GM12878 (cell line): ENCODE data around the gene PTPRD. TPM values are rescaled to one million over a fixed set of nuclear protein-coding genes. Genes with fewer than 3 reads are reported as not detected.

Experiments
- ATAC-seq: fragments of 200-7000 bp; cut with Tn5 transposase; 3 replicates; pipeline ENCODE4 v1.9.1; 2020; ENCODE audit warnings: mild to moderate bottlenecking, moderate library complexity
- BruUV-seq: library from RNA; stranded (reverse); fragments of 400-500 nt; replicated peaks from 2 replicates; lab custom pipeline; 2021; lab: Mats Ljungman, UMichigan
- CTCF ChIA-PET: fragments of 300-600 bp; sonication (Branson Sonifier 250); formaldehyde crosslinking; extraction: SDS; loops from one replicate; lab custom pipeline; 2021; ENCODE audit warnings: inconsistent platforms; lab: Yijun Ruan, JAX
- POLR2A ChIA-PET: fragments of 350-600 bp; formaldehyde crosslinking; extraction: SDS; loops from one replicate; lab custom pipeline; 2021; ENCODE audit warnings: inconsistent platforms; lab: Charles Lee
- RAD21 ChIA-PET: fragments of 300-600 bp; sonication (Branson Sonifier 250); formaldehyde crosslinking; loops from one replicate; lab custom pipeline; 2023; ENCODE audit warnings: antibody characterized with exemption; ENCODE audit not compliant: unreplicated experiment; lab: Charles Lee
- SMC1A ChIA-PET: fragments of 300-600 bp; sonication (Branson Sonifier 250); formaldehyde crosslinking; loops from one replicate; lab custom pipeline; 2023; ENCODE audit not compliant: unreplicated experiment, uncharacterized antibody; lab: Charles Lee
- DNase-seq: peaks from one replicate; pipeline ENCODE4 v3.0.0-alpha.2; 2011; ENCODE audit warnings: low read depth, low spot score
- FAIRE-seq: peaks from 3 replicates; lab custom pipeline; 2011; peaks lifted over from hg19 to GRCh38; lab: Jason Lieb, UNC
- H2AFZ ChIP-seq: 2 replicates; pipeline ENCODE4 v1.6.0; 2011; ENCODE audit warnings: low read depth, low read length, control low read depth; ENCODE audit not compliant: control insufficient read depth
- H3K27ac ChIP-seq: 2 replicates; pipeline ENCODE4 v1.5.1; 2011; ENCODE audit warnings: control low read depth; ENCODE audit not compliant: control insufficient read depth, insufficient read depth
- H3K27me3 ChIP-seq, 2 experiments: replicated peaks in 1 of 2; 2 replicates each; pipeline versions ENCODE4 v1.6.0 to v1.6.1; 2011; ENCODE audit warnings: low read length in 1 of 2; ENCODE audit not compliant: control insufficient read depth in 2 of 2, insufficient read depth in 2 of 2
- H3K36me3 ChIP-seq, 2 experiments: 2 replicates each; pipeline ENCODE4 v1.5.1; 2011; ENCODE audit warnings: low read length in 1 of 2; ENCODE audit not compliant: control insufficient read depth in 2 of 2, insufficient read depth in 2 of 2
- H3K4me1 ChIP-seq: 2 replicates; pipeline ENCODE4 v1.6.1; 2011; ENCODE audit warnings: mild to moderate bottlenecking, low read length, moderate library complexity, mixed read lengths; ENCODE audit not compliant: control insufficient read depth, insufficient read depth
- H3K4me2 ChIP-seq: 2 replicates; pipeline ENCODE4 v1.6.0; 2011; ENCODE audit warnings: control low read depth; ENCODE audit not compliant: control insufficient read depth, insufficient read depth
- H3K4me3 ChIP-seq: fragments of 200-600 bp; sonication (generic); 2 replicates; pipeline ENCODE4 v1.5.1; 2016
- H3K79me2 ChIP-seq: 2 replicates; pipeline ENCODE4 v1.6.0; 2011; ENCODE audit warnings: low read length; ENCODE audit not compliant: control insufficient read depth, insufficient read depth
- H3K9ac ChIP-seq: 2 replicates; pipeline ENCODE4 v1.8.0; 2011; ENCODE audit warnings: low read length, control low read depth, mixed read lengths; ENCODE audit not compliant: control insufficient read depth, insufficient read depth
- H3K9me3 ChIP-seq: replicated peaks from 3 replicates; pipeline ENCODE4 v1.5.1; 2011; ENCODE audit warnings: mild to moderate bottlenecking, low read length; ENCODE audit not compliant: control insufficient read depth, insufficient read depth
- H4K20me1 ChIP-seq: 2 replicates; pipeline ENCODE4 v1.6.0; 2011; ENCODE audit not compliant: control insufficient read depth, insufficient read depth
- BCL11A ChIP-seq: IDR thresholded peaks from 2 replicates; pipeline ENCODE4 v1.6.1; 2011; ENCODE audit warnings: low read depth, low read length
- CEBPZ ChIP-seq: fragments of 150-350 bp; IDR thresholded peaks from 2 replicates; pipeline ENCODE4 v1.6.1; 2016; ENCODE audit warnings: low read depth, low read length
- CREM ChIP-seq: IDR thresholded peaks from 2 replicates; pipeline ENCODE4 v1.6.1; 2014; ENCODE audit warnings: antibody characterized with exemption, low read depth
- ELK1 ChIP-seq: IDR thresholded peaks from 2 replicates; pipeline ENCODE4 v1.6.1; 2012; ENCODE audit warnings: low read depth, low read length, improper control_type of control experiment
- GABPA ChIP-seq: IDR thresholded peaks from 2 replicates; pipeline ENCODE4 v1.6.1; 2014; ENCODE audit warnings: antibody characterized with exemption, low read depth, mild to moderate bottlenecking, inconsistent platforms
- IRF5 ChIP-seq: fragments of 450-650 bp; IDR thresholded peaks from 2 replicates; pipeline ENCODE4 v1.6.1; 2017; ENCODE audit warnings: borderline replicate concordance
- NBN ChIP-seq: fragments of 450-650 bp; IDR thresholded peaks from 2 replicates; pipeline ENCODE4 v1.6.1; 2016
- NFIC ChIP-seq: IDR thresholded peaks from 2 replicates; pipeline ENCODE4 v1.6.1; 2012; ENCODE audit warnings: low read depth, mild to moderate bottlenecking, inconsistent platforms, low read length, moderate library complexity
- NFXL1 ChIP-seq: fragments of 450-650 bp; IDR thresholded peaks from 2 replicates; pipeline ENCODE4 v1.6.1; 2017; ENCODE audit warnings: antibody characterized with exemption, mild to moderate bottlenecking, borderline replicate concordance
- PBX3 ChIP-seq: IDR thresholded peaks from 2 replicates; pipeline ENCODE4 v1.6.1; 2011; ENCODE audit warnings: mild to moderate bottlenecking, low read depth, low read length, moderate library complexity; ENCODE audit not compliant: insufficient replicate concordance
- RB1 ChIP-seq: fragments of 450-650 bp; formaldehyde crosslinking; IDR thresholded peaks from 2 replicates; pipeline ENCODE4 v1.6.1; 2017; ENCODE audit warnings: mild to moderate bottlenecking, borderline replicate concordance
- RBBP5 ChIP-seq: fragments of 200-600 bp; sonication (generic); conservative IDR thresholded peaks from 2 replicates; pipeline ENCODE4 v1.6.1; 2016
- RELB ChIP-seq: fragments of 450-650 bp; IDR thresholded peaks from 2 replicates; pipeline ENCODE4 v1.6.1; 2017; ENCODE audit warnings: low read depth, mild to moderate bottlenecking, moderate library complexity
- TCF12 ChIP-seq: IDR thresholded peaks from 2 replicates; pipeline ENCODE4 v1.6.1; 2011; ENCODE audit warnings: low read depth, mild to moderate bottlenecking, low read length
- ZBTB33 ChIP-seq: fragments of 450-650 bp; IDR thresholded peaks from 2 replicates; pipeline ENCODE4 v1.6.1; 2017; ENCODE audit warnings: mild to moderate bottlenecking
- WGBS: methylation state at CpG from one replicate; pipeline ENCODE4 v1.1.6; 2016; ENCODE audit warnings: low lambda C conversion rate; ENCODE audit not compliant: insufficient replicate concordance, insufficient coverage; ENCODE audit errors: missing lambda C conversion rate; 5-methylcytosine and 5-hydroxymethylcytosine counted together
- in situ Hi-C: fragments of 300-500 bp; cut with MboI; formaldehyde crosslinking; loops from 9 replicates; pipeline ENCODE4 v1.14.3; 2018; ENCODE audit warnings: mixed read lengths
- intact Hi-C: fragments of 100-400 bp; cut with micrococcal nuclease; formaldehyde crosslinking; loops from one replicate; pipeline ENCODE4 v1.14.2; 2022; ENCODE audit not compliant: unreplicated experiment
- polyA plus RNA-seq, 11 experiments: library from polyadenylated mRNA; depleted of rRNA in 4 of 11; unstranded in 6 of 11; stranded (reverse) in 5 of 11; fragments of >200 nt; fragmentation: Nextera tagmentation in 4 of 11; fragmentation: Illumina TruSeq in 1 of 11; extraction: Ambion mirVana in 4 of 11; extraction: Trizol in 1 of 11; gene quantifications; 1 replicate in 1 of 11; 2 replicates in 10 of 11; pipeline versions ENCODE4 v1.2.1 to v1.2.3, GENCODE V29; 2011 to 2016; ENCODE audit warnings: inconsistent platforms in 2 of 11, missing spikeins in 2 of 11, low read depth in 1 of 11
- total RNA-seq, 4 experiments: library from RNA; depleted of rRNA in 3 of 4; stranded (reverse); fragments of >200 nt in 3 of 4; fragmentation: Illumina TruSeq in 1 of 4; extraction: Trizol in 1 of 4; gene quantifications; 2 replicates each; pipeline versions ENCODE4 v1.2.1 to v1.2.3, GENCODE V29; 2013 to 2021

The PTPRD gene
- total and polyA plus RNA-seq, 10 of the 15 experiments (the other 5 are each of a cell fraction or from before 2014, with no cell fraction given) = under 0.01 to 0.05 (median 0.01) TPM; not detected in 7

GRCh38 chr9:8649807-8650206, 1963.0 kb downstream of the PTPRD start:
- DNase-seq (no peak), FAIRE-seq (no peak), ATAC-seq (no peak)
- H3K4me2 ChIP-seq = no peak overlapping the region
- H3K4me1 ChIP-seq = no peaks in the 10 kb centered on the region
- H4K20me1 ChIP-seq = no peaks in the 10 kb centered on the region
- H3K4me3 ChIP-seq = no peak overlapping the region
- BruUV-seq = no TSS peak
- H3K9me3 ChIP-seq = no peaks in the 10 kb centered on the region
- no peak overlapping the region for H3K9ac ChIP-seq
- no peak overlapping the region for H3K27ac ChIP-seq
- H3K79me2 ChIP-seq = no peaks in the 10 kb centered on the region
- ChIA-PET RAD21 (no interaction called here), CTCF (no interaction called here), POLR2A (no interaction called here), SMC1A (no interaction called here)
- no peaks in the 10 kb centered on the region for H3K27me3 ChIP-seq
- H2AFZ ChIP-seq = no peak overlapping the region
- WGBS = 35% methylated on average over 4 of the region's 4 CpGs
- in situ Hi-C loops (no loop called here), intact Hi-C loops (no loop called here)
- H3K36me3 ChIP-seq = no peaks in the 10 kb centered on the region
- TF ChIP-seq NFIC (no peak), BCL11A (no peak), TCF12 (no peak), NBN (no peak), CREM (no peak), GABPA (no peak), NFXL1 (no peak), RELB (no peak), RB1 (no peak), IRF5 (no peak), ELK1 (no peak), PBX3 (no peak), ZBTB33 (no peak), RBBP5 (no peak), CEBPZ (no peak)
